Measurements from ENCODE around the gene BRIX1.
A peak's percentile ranks its signal among the peaks of the same experiment; 100 is the strongest.

GRCh38 chr5:34905564-34905963 is 9.9 kb upstream of the BRIX1 start:
- peak in 2 of 7 experiments; percentile 8 to 12 for TF ChIP-seq CTCF (IDR thresholded peaks at IDR 0.05)
- TF ChIP-seq POLR2A (IDR thresholded peaks at IDR 0.05): no peak

Measured in body of pancreas (tissue), 4 donors.